Body of pancreas (tissue), 4 donors: ENCODE measurements around the gene GAMT.

Experiments
- CTCF ChIP-seq, 7 experiments: fragments of 450-650 bp in 4 of 7; fragments of 200-600 bp in 3 of 7; sonication (generic) in 3 of 7; IDR thresholded peaks; one replicate each; pipeline ENCODE4 v1.5.1; 2016 to 2019; ENCODE audit warnings: antibody characterized with exemption in 7 of 7
- POLR2A ChIP-seq, 3 donors: fragments of 450-650 bp; IDR thresholded peaks; one replicate each; pipeline ENCODE4 v1.6.1; 2016; ENCODE audit warnings: antibody characterized with exemption in 3 of 3, mild to moderate bottlenecking in 2 of 3

GRCh38 chr19:1424192-1424955, 23.0 kb upstream of the GAMT start:
- no peak for TF ChIP-seq POLR2A (IDR thresholded peaks at IDR 0.05)
- TF ChIP-seq CTCF (IDR thresholded peaks at IDR 0.05): no peak
